Measurements from ENCODE around the gene ZDHHC1.
"Not testable (repeated sequence)": the region's sequence is repeated elsewhere in the genome, so short reads cannot be mapped to it uniquely, and the experiment has no call there.

ZDHHC1 gene

GRCh38 chr16:67388591-67388990 is 27.7 kb downstream of the ZDHHC1 start:
- Histone ChIP-seq H3K4me3 (ENCODE audit: low read length) (no peak overlapping the region), H3K27ac (ENCODE audit: low read length) (no peak overlapping the region), H3K27me3 (ENCODE audit: insufficient read depth, low read length) (peaks cover 30% of the 10 kb centered on the region), H3K9me3 (ENCODE audit: insufficient read depth, low read depth, low read length) (no peaks in the 10 kb centered on the region), H3K36me3 (ENCODE audit: insufficient read depth, low read depth, low read length) (no peaks in the 10 kb centered on the region), H3K4me1 (ENCODE audit: insufficient read depth, low read length) (peaks cover 3% of the 10 kb centered on the region; the same call in 1 of the 2 replicates), H3K9ac (ENCODE audit: low read depth, low read length) (no peak overlapping the region)

GRCh38 chr16:67388191-67388590 is 28.1 kb downstream of the ZDHHC1 start:
- Histone ChIP-seq H3K9me3 (ENCODE audit: insufficient read depth, low read depth, low read length) (no peaks in the 10 kb centered on the region), H3K27ac (ENCODE audit: low read length) (no peak overlapping the region), H3K27me3 (ENCODE audit: insufficient read depth, low read length) (peaks cover 26% of the 10 kb centered on the region), H3K4me1 (ENCODE audit: insufficient read depth, low read length) (0 out of 2 replicates have a peak, but pooled peaks cover 5% of the 10 kb centered on the region), H3K9ac (ENCODE audit: low read depth, low read length) (no peak overlapping the region), H3K4me3 (ENCODE audit: low read length) (no peak overlapping the region), H3K36me3 (ENCODE audit: insufficient read depth, low read depth, low read length) (no peaks in the 10 kb centered on the region)

- Histone ChIP-seq H3K27me3 (ENCODE audit: insufficient read depth, low read length) (peaks cover 20% of the 10 kb centered on the region), H3K4me1 (ENCODE audit: insufficient read depth, low read length) (0 out of 2 replicates have a peak, but pooled peaks cover 6% of the 10 kb centered on the region), H3K27ac (ENCODE audit: low read length) (no peak overlapping the region), H3K36me3 (ENCODE audit: insufficient read depth, low read depth, low read length) (no peaks in the 10 kb centered on the region), H3K9ac (ENCODE audit: low read depth, low read length) (no peak overlapping the region), H3K4me3 (ENCODE audit: low read length) (no peak overlapping the region), H3K9me3 (ENCODE audit: insufficient read depth, low read depth, low read length) (no peaks in the 10 kb centered on the region)
Measured at GRCh38 chr16:67387479-67388079, 28.7 kb downstream of the ZDHHC1 start.

- H3K4me1 ChIP-seq (ENCODE audit: insufficient read depth, low read length), result 0 out of 2 replicates have a peak, but pooled peaks cover 6% of the 10 kb centered on the region
- H3K9ac ChIP-seq (ENCODE audit: low read depth, low read length), result no peak overlapping the region
- no peaks in the 10 kb centered on the region for H3K36me3 ChIP-seq (ENCODE audit: insufficient read depth, low read depth, low read length)
- peaks cover 14% of the 10 kb centered on the region for H3K27me3 ChIP-seq (ENCODE audit: insufficient read depth, low read length)
- H3K9me3 ChIP-seq (ENCODE audit: insufficient read depth, low read depth, low read length), result no peaks in the 10 kb centered on the region
- H3K4me3 ChIP-seq (ENCODE audit: low read length), result no peak overlapping the region
- H3K27ac ChIP-seq (ENCODE audit: low read length), result no peak overlapping the region
Measured at GRCh38 chr16:67386861-67387455, 29.3 kb downstream of the ZDHHC1 start.

GRCh38 chr16:67384778-67385510 is 31.3 kb downstream of the ZDHHC1 start:
- H3K27ac ChIP-seq (ENCODE audit: low read length), result no peak overlapping the region
- no peak overlapping the region for H3K4me3 ChIP-seq (ENCODE audit: low read length)
- no peaks in the 10 kb centered on the region for H3K36me3 ChIP-seq (ENCODE audit: insufficient read depth, low read depth, low read length)
- no peaks in the 10 kb centered on the region for H3K9me3 ChIP-seq (ENCODE audit: insufficient read depth, low read depth, low read length)
- no peaks in the 10 kb centered on the region for H3K27me3 ChIP-seq (ENCODE audit: insufficient read depth, low read length)
- H3K4me1 ChIP-seq (ENCODE audit: insufficient read depth, low read length), result 0 out of 2 replicates have a peak, but pooled peaks cover 6% of the 10 kb centered on the region
- H3K9ac ChIP-seq (ENCODE audit: low read depth, low read length), result no peak overlapping the region

GRCh38 chr16:67383284-67383683 is 33.0 kb downstream of the ZDHHC1 start:
- no peak overlapping the region for H3K4me3 ChIP-seq (ENCODE audit: low read length)
- H3K9me3 ChIP-seq (ENCODE audit: insufficient read depth, low read depth, low read length), result no peaks in the 10 kb centered on the region
- H3K27me3 ChIP-seq (ENCODE audit: insufficient read depth, low read length), result no peaks in the 10 kb centered on the region
- no peak overlapping the region for H3K27ac ChIP-seq (ENCODE audit: low read length)
- H3K9ac ChIP-seq (ENCODE audit: low read depth, low read length), result no peak overlapping the region
- 0 out of 2 replicates have a peak, but pooled peaks cover 6% of the 10 kb centered on the region for H3K4me1 ChIP-seq (ENCODE audit: insufficient read depth, low read length)
- H3K36me3 ChIP-seq (ENCODE audit: insufficient read depth, low read depth, low read length), result no peaks in the 10 kb centered on the region

- Histone ChIP-seq H3K9me3 (ENCODE audit: insufficient read depth, low read depth, low read length) (no peaks in the 10 kb centered on the region), H3K9ac (ENCODE audit: low read depth, low read length) (no peak overlapping the region), H3K4me3 (ENCODE audit: low read length) (no peak overlapping the region), H3K27me3 (ENCODE audit: insufficient read depth, low read length) (no peaks in the 10 kb centered on the region), H3K27ac (ENCODE audit: low read length) (no peak overlapping the region), H3K4me1 (ENCODE audit: insufficient read depth, low read length) (0 out of 2 replicates have a peak, but pooled peaks cover 4% of the 10 kb centered on the region), H3K36me3 (ENCODE audit: insufficient read depth, low read depth, low read length) (no peaks in the 10 kb centered on the region)
Measured at GRCh38 chr16:67378642-67379041, 37.6 kb downstream of the ZDHHC1 start.

GRCh38 chr16:67376012-67376411 is 40.3 kb downstream of the ZDHHC1 start:
- H3K27ac ChIP-seq (ENCODE audit: low read length); H3K36me3 ChIP-seq (ENCODE audit: insufficient read depth, low read depth, low read length); H3K4me3 ChIP-seq (ENCODE audit: low read length); H3K9ac ChIP-seq (ENCODE audit: low read depth, low read length); H3K27me3 ChIP-seq (ENCODE audit: insufficient read depth, low read length); H3K9me3 ChIP-seq (ENCODE audit: insufficient read depth, low read depth, low read length); H3K4me1 ChIP-seq (ENCODE audit: insufficient read depth, low read length): not testable (repeated sequence)

GRCh38 chr16:67372664-67373063 is 43.6 kb downstream of the ZDHHC1 start:
- Histone ChIP-seq H3K9ac (ENCODE audit: low read depth, low read length) (no peak overlapping the region), H3K36me3 (ENCODE audit: insufficient read depth, low read depth, low read length) (no peaks in the 10 kb centered on the region), H3K4me1 (ENCODE audit: insufficient read depth, low read length) (no peaks in the 10 kb centered on the region), H3K27ac (ENCODE audit: low read length) (no peak overlapping the region), H3K27me3 (ENCODE audit: insufficient read depth, low read length) (peaks cover 23% of the 10 kb centered on the region), H3K4me3 (ENCODE audit: low read length) (no peak overlapping the region), H3K9me3 (ENCODE audit: insufficient read depth, low read depth, low read length) (no peaks in the 10 kb centered on the region)

- Histone ChIP-seq H3K27me3 (ENCODE audit: insufficient read depth, low read length) (peaks cover 30% of the 10 kb centered on the region), H3K4me3 (ENCODE audit: low read length) (no peak overlapping the region), H3K4me1 (ENCODE audit: insufficient read depth, low read length) (no peaks in the 10 kb centered on the region), H3K9me3 (ENCODE audit: insufficient read depth, low read depth, low read length) (no peaks in the 10 kb centered on the region), H3K9ac (ENCODE audit: low read depth, low read length) (no peak overlapping the region), H3K27ac (ENCODE audit: low read length) (no peak overlapping the region), H3K36me3 (ENCODE audit: insufficient read depth, low read depth, low read length) (no peaks in the 10 kb centered on the region)
Measured at GRCh38 chr16:67370661-67371060, 45.6 kb downstream of the ZDHHC1 start.

- no peaks in the 10 kb centered on the region for H3K36me3 ChIP-seq (ENCODE audit: insufficient read depth, low read depth, low read length)
- peaks cover 35% of the 10 kb centered on the region for H3K27me3 ChIP-seq (ENCODE audit: insufficient read depth, low read length)
- H3K4me1 ChIP-seq (ENCODE audit: insufficient read depth, low read length), result no peaks in the 10 kb centered on the region
- no peak overlapping the region for H3K4me3 ChIP-seq (ENCODE audit: low read length)
- H3K9me3 ChIP-seq (ENCODE audit: insufficient read depth, low read depth, low read length), result no peaks in the 10 kb centered on the region
- H3K9ac ChIP-seq (ENCODE audit: low read depth, low read length), result no peak overlapping the region
- no peak overlapping the region for H3K27ac ChIP-seq (ENCODE audit: low read length)
Measured at GRCh38 chr16:67364600-67365235, 51.6 kb downstream of the ZDHHC1 start.
